ENCODE results near the gene B3GNT8. TPM values are rescaled to one million over a fixed set of nuclear protein-coding genes. Genes with fewer than 3 reads are reported as not detected.

B3GNT8 gene
- total and polyA plus RNA-seq, 12 donors: 3.3 to 13.3 (median 8.8) TPM

GRCh38 chr19:41439441-41440222 lies 12.5 kb upstream of the B3GNT8 start, which contains the start of gene DMAC2:
Gene DMAC2 (minus strand): TSS chr19:41439912. CDS start chr19:41439899, 13 bp downstream.
- 1% methylated on average over 40 of the region's 40 CpGs for WGBS, 2 donors
- Histone ChIP-seq H3K27ac (peak within 1 kb of the TSS; percentile 83 to 97 (median 96)), H3K27me3 (peaks cover 0 to 6% (median 0%) of the 10 kb centered on the region in 7 donors), H3K4me3 (peak within 1 kb of the TSS; percentile 54 to 83 (median 74)), H3K4me1 (peaks cover 0 to 31% (median 15%) of the 10 kb centered on the region in 9 donors), H3K9me3 (no peaks in the 10 kb centered on the region), H3K36me3 (peaks cover 0 to 36% (median 14%) of the 10 kb centered on the region in 9 donors)
- intact Hi-C loops (cut with DNase I): loop anchor here in 6 of 10 donors (2.0 to 10.0 kb wide), 7 partner anchors 42 to 235 kb away; partner anchors contain the start of genes BCKDHA (in 4 of the 6), EXOSC5 (in 4 of the 6), TGFB1 (in 2 of the 6) and CCDC97 (in 1 of the 6)
- peak in 8 of 9 donors; percentile 46 to 74 (median 58) for TF ChIP-seq CTCF (IDR thresholded peaks at IDR 0.05)
- DNase-seq (peak; percentile 93 to 97), ATAC-seq (peak; percentile 95 to 99 (median 98))

- Histone ChIP-seq H3K27ac (peak overlapping the region in 1 of 10 donors; percentile 30), H3K36me3 (peaks cover 0 to 52% (median 14%) of the 10 kb centered on the region in 9 donors), H3K4me3 (no peak overlapping the region), H3K9me3 (no peaks in the 10 kb centered on the region), H3K27me3 (no peaks in the 10 kb centered on the region), H3K4me1 (peaks cover 2 to 38% (median 15%) of the 10 kb centered on the region in 9 donors)
- 88 to 94% methylated on average over 7 of the region's 7 CpGs for WGBS, 2 donors
- TF ChIP-seq CTCF (IDR thresholded peaks at IDR 0.05): no peak
- intact Hi-C loops (cut with DNase I): loop anchor here in 5 of 10 donors (2.0 to 10.0 kb wide), 6 partner anchors 41 to 233 kb away; partner anchors contain the start of genes BCKDHA (in 3 of the 5), EXOSC5 (in 3 of the 5), CCDC97 (in 1 of the 5) and TGFB1 (in 1 of the 5)
- DNase-seq: no peak
- no peak for ATAC-seq
These were observed 10.9 kb upstream of the B3GNT8 start for GRCh38 chr19:41437944-41438574.

- peaks cover 5 to 46% (median 17%) of the 10 kb centered on the region in 9 donors for H3K4me1 ChIP-seq
- intact Hi-C loops (cut with DNase I): loop anchor here in 4 of 10 donors (5.0 to 10.0 kb wide), 5 partner anchors 39 to 232 kb away; partner anchors contain the start of genes BCKDHA (in 2 of the 4), EXOSC5 (in 2 of the 4), CCDC97 (in 1 of the 4) and TGFB1 (in 1 of the 4)
- no peak for TF ChIP-seq CTCF (IDR thresholded peaks at IDR 0.05)
These were observed 9.4 kb upstream of the B3GNT8 start for GRCh38 chr19:41436674-41436951.

More at GRCh38 chr19:41436674-41436951, 9.4 kb upstream of the B3GNT8 start:
- H3K36me3 ChIP-seq: peaks cover 0 to 63% (median 14%) of the 10 kb centered on the region in 9 donors
- H3K4me3 ChIP-seq: no peak overlapping the region
- no peak for DNase-seq
- H3K27ac ChIP-seq: no peak overlapping the region
- no peaks in the 10 kb centered on the region for H3K9me3 ChIP-seq
- no peaks in the 10 kb centered on the region for H3K27me3 ChIP-seq
- ATAC-seq: no peak
